ENCODE measurements around the gene ZRANB3.

- TF ChIP-seq EZH2 (IDR thresholded peaks at IDR 0.05; ENCODE audit: low read depth) (no peak), CTCF (conservative IDR thresholded peaks at IDR 0.05) (no peak)
These were observed 318.3 kb downstream of the ZRANB3 start for GRCh38 chr2:135212757-135213156.
